Liver (tissue), 9 donors: Measurements from ENCODE around the gene GDF9. TPM values are rescaled to one million over a fixed set of nuclear protein-coding genes. Genes with fewer than 3 reads are reported as not detected.

Experiments
- DNase-seq: peaks from one replicate; pipeline ENCODE4 v3.0.0-alpha.2; 2017; ENCODE audit warnings: low spot score
- H3K27ac ChIP-seq, 2 donors: one replicate each; pipeline ENCODE4 v1.7.0; 2013; ENCODE audit warnings: inconsistent platforms in 2 of 2, low read length in 2 of 2, control low read depth in 1 of 2, low read depth in 1 of 2, mild to moderate bottlenecking in 1 of 2
- H3K27me3 ChIP-seq, 4 donors: one replicate each; pipeline versions ENCODE4 v1.6.1 to v1.7.0; 2013; ENCODE audit warnings: low read length in 3 of 4, inconsistent platforms in 1 of 4, mild to moderate bottlenecking in 1 of 4, moderate library complexity in 1 of 4; ENCODE audit not compliant: control insufficient read depth in 4 of 4, insufficient read depth in 4 of 4
- H3K36me3 ChIP-seq, 4 donors: one replicate each; pipeline versions ENCODE4 v1.6.1 to v1.7.0; 2013; ENCODE audit warnings: low read length in 3 of 4, mild to moderate bottlenecking in 3 of 4, low read depth in 1 of 4, moderate library complexity in 1 of 4; ENCODE audit not compliant: control insufficient read depth in 4 of 4, insufficient read depth in 3 of 4
- H3K4me1 ChIP-seq, 4 donors: one replicate each; pipeline versions ENCODE4 v1.6.1 to v1.7.0; 2013; ENCODE audit warnings: low read length in 3 of 4, mild to moderate bottlenecking in 3 of 4, moderate library complexity in 1 of 4; ENCODE audit not compliant: control insufficient read depth in 4 of 4, insufficient read depth in 4 of 4
- H3K4me3 ChIP-seq, 3 donors: one replicate each; pipeline versions ENCODE4 v1.6.1 to v1.7.0; 2013; ENCODE audit warnings: low read length in 3 of 3, control low read depth in 1 of 3, low read depth in 1 of 3, mild to moderate bottlenecking in 1 of 3
- H3K9ac ChIP-seq, 2 donors: one replicate each; pipeline ENCODE4 v1.7.0; 2013; ENCODE audit warnings: low read length in 2 of 2, mild to moderate bottlenecking in 2 of 2, moderate library complexity in 2 of 2, control low read depth in 1 of 2, low read depth in 1 of 2
- H3K9me3 ChIP-seq, 4 donors: one replicate each; pipeline versions ENCODE4 v1.6.1 to v1.7.0; 2013; ENCODE audit warnings: low read length in 3 of 4; ENCODE audit not compliant: control insufficient read depth in 4 of 4
- ATF3 ChIP-seq: IDR thresholded peaks from 2 replicates; pipeline ENCODE4 v1.6.1; 2016; ENCODE audit warnings: antibody characterized with exemption
- CTCF ChIP-seq: fragments of 150-350 bp; IDR thresholded peaks from 2 replicates; pipeline ENCODE4 v1.5.1; 2017; ENCODE audit warnings: improper control_type of control experiment, low read depth, low read length; ENCODE audit not compliant: missing input control
- EGR1 ChIP-seq, 2 donors: IDR thresholded peaks; 2 replicates each; pipeline ENCODE4 v1.6.1; 2016 to 2018; ENCODE audit warnings: antibody characterized with exemption in 2 of 2, low read depth in 2 of 2
- FOXA1 ChIP-seq: IDR thresholded peaks from 2 replicates; pipeline ENCODE4 v1.6.1; 2016; ENCODE audit warnings: antibody characterized with exemption
- FOXA2 ChIP-seq: IDR thresholded peaks from 2 replicates; pipeline ENCODE4 v1.6.1; 2016; ENCODE audit warnings: antibody characterized with exemption
- GABPA ChIP-seq, 2 donors: IDR thresholded peaks in 1 of 2; conservative IDR thresholded peaks in 1 of 2; 2 replicates each; pipeline ENCODE4 v1.6.1; 2016; ENCODE audit warnings: antibody characterized with exemption in 2 of 2, mild to moderate bottlenecking in 1 of 2, moderate library complexity in 1 of 2
- HNF4A ChIP-seq, 2 donors: conservative IDR thresholded peaks; 2 replicates each; pipeline ENCODE4 v1.6.1; 2016; ENCODE audit warnings: antibody characterized with exemption in 2 of 2, mild to moderate bottlenecking in 2 of 2
- HNF4G ChIP-seq: IDR thresholded peaks from 2 replicates; pipeline ENCODE4 v1.6.1; 2016; ENCODE audit warnings: antibody characterized with exemption
- JUND ChIP-seq, 2 donors: IDR thresholded peaks; 2 replicates each; pipeline ENCODE4 v1.6.1; 2016; ENCODE audit warnings: antibody characterized with exemption in 2 of 2
- MAX ChIP-seq: IDR thresholded peaks from 2 replicates; pipeline ENCODE4 v1.6.1; 2016; ENCODE audit warnings: antibody characterized with exemption
- NR2F2 ChIP-seq: IDR thresholded peaks from 2 replicates; pipeline ENCODE4 v1.6.1; 2016; ENCODE audit warnings: antibody characterized with exemption
- RAD21 ChIP-seq, 2 donors: IDR thresholded peaks; 2 replicates each; pipeline ENCODE4 v1.6.1; 2016; ENCODE audit warnings: antibody characterized with exemption in 2 of 2, mild to moderate bottlenecking in 2 of 2
- REST ChIP-seq: IDR thresholded peaks from 2 replicates; pipeline ENCODE4 v1.6.1; 2016; ENCODE audit warnings: antibody characterized with exemption, mild to moderate bottlenecking
- RXRA ChIP-seq, 2 donors: IDR thresholded peaks; 2 replicates each; pipeline ENCODE4 v1.6.1; 2017 to 2018; ENCODE audit warnings: antibody characterized with exemption in 2 of 2, mild to moderate bottlenecking in 1 of 2
- YY1 ChIP-seq: IDR thresholded peaks from 2 replicates; pipeline ENCODE4 v1.6.1; 2016; ENCODE audit warnings: antibody characterized with exemption, mild to moderate bottlenecking
- ZBTB33 ChIP-seq: IDR thresholded peaks from 2 replicates; pipeline ENCODE4 v1.6.1; 2016; ENCODE audit warnings: antibody characterized with exemption
- WGBS: extraction: QIAGEN DNeasy Blood & Tissue Kit; methylation state at CpG from one replicate; pipeline ENCODE4 v1.1.7; 2013; 5-methylcytosine and 5-hydroxymethylcytosine counted together
- polyA plus RNA-seq, 2 donors: library from polyadenylated mRNA; stranded (reverse) in 1 of 2; unstranded in 1 of 2; fragments of 200-250 nt in 1 of 2; fragments of >200 nt in 1 of 2; fragmentation: Nextera tagmentation in 1 of 2; extraction: Ambion mirVana in 1 of 2; gene quantifications; one replicate each; pipeline versions ENCODE4 v1.2.1 to v1.2.3, GENCODE V29; 2013 to 2015
- total RNA-seq, 2 donors: library from RNA; depleted of rRNA; stranded (reverse); fragments of >200 nt; gene quantifications; one replicate each; pipeline ENCODE4 v1.2.3, GENCODE V29; 2014
- donor health status: healthy.
- donor health status: healthy.
- donor health status: healthy.
- donor health status: healthy.
- donor health status: healthy.

The GDF9 gene
- total and polyA plus RNA-seq, 4 donors: 0.08 to 0.10 (median 0.08) TPM; not detected in 1

GRCh38 chr5:132860742-132861141 is 5.5 kb downstream of the GDF9 start (continued):
- TF ChIP-seq REST: no peak
- no peak for TF ChIP-seq EGR1 (IDR thresholded peaks at IDR 0.05; ENCODE audit: low read depth in 2 of 2)

GRCh38 chr5:132859889-132860437 is 6.3 kb downstream of the GDF9 start:
- TF ChIP-seq CTCF (no peak), RXRA (IDR thresholded peaks at IDR 0.05) (no peak), EGR1 (IDR thresholded peaks at IDR 0.05; ENCODE audit: low read depth in 2 of 2) (no peak), JUND (IDR thresholded peaks at IDR 0.05) (no peak), NR2F2 (no peak), MAX (no peak), FOXA2 (no peak), YY1 (no peak), GABPA (IDR thresholded peaks at IDR 0.05 in 1 of 2, conservative IDR thresholded peaks at IDR 0.05 in 1 of 2) (no peak), ZBTB33 (no peak), ATF3 (no peak), REST (no peak), RAD21 (IDR thresholded peaks at IDR 0.05) (no peak), FOXA1 (no peak), HNF4A (conservative IDR thresholded peaks at IDR 0.05) (no peak), HNF4G (no peak)
- Histone ChIP-seq H3K9me3 (no peaks in the 10 kb centered on the region), H3K27ac (no peak overlapping the region), H3K4me1 (peaks cover 0 to 3% (median 0%) of the 10 kb centered on the region in 4 donors), H3K36me3 (no peaks in the 10 kb centered on the region), H3K9ac (no peak overlapping the region), H3K4me3 (no peak overlapping the region), H3K27me3 (no peaks in the 10 kb centered on the region)
- WGBS: 90% methylated on average over 2 of the region's 2 CpGs
- no peak for DNase-seq
